ENCODE results near the gene PDIK1L.

Gene PDIK1L

GRCh38 chr1:26145041-26145959, 33.7 kb downstream of the PDIK1L start:
- no peak overlapping the region for H3K27ac ChIP-seq (ENCODE audit: low read length)

GRCh38 chr1:26145960-26146294, 34.3 kb downstream of the PDIK1L start:
- no peak overlapping the region for H3K27ac ChIP-seq (ENCODE audit: low read length)
- no peaks in the 10 kb centered on the region for H3K4me1 ChIP-seq (ENCODE audit: control insufficient read depth in 1 of 2, insufficient read depth in 2 of 2, low read length in 2 of 2)
- no peaks in the 10 kb centered on the region for H3K9me3 ChIP-seq (ENCODE audit: control insufficient read depth in 1 of 2, low read length in 2 of 2)
- no peaks in the 10 kb centered on the region for H3K36me3 ChIP-seq (ENCODE audit: control insufficient read depth in 1 of 2, insufficient read depth in 2 of 2, low read length in 2 of 2)
- H3K27me3 ChIP-seq (ENCODE audit: low read depth, low read length): no peaks in the 10 kb centered on the region
- H3K4me3 ChIP-seq (ENCODE audit: low read depth in 1 of 2, low read length in 2 of 2): no peak overlapping the region

More at GRCh38 chr1:26145041-26145959, 33.7 kb downstream of the PDIK1L start:
- Histone ChIP-seq H3K4me1 (ENCODE audit: control insufficient read depth in 1 of 2, insufficient read depth in 2 of 2, low read length in 2 of 2) (no peaks in the 10 kb centered on the region), H3K9me3 (ENCODE audit: control insufficient read depth in 1 of 2, low read length in 2 of 2) (no peaks in the 10 kb centered on the region), H3K27me3 (ENCODE audit: low read depth, low read length) (no peaks in the 10 kb centered on the region), H3K36me3 (ENCODE audit: control insufficient read depth in 1 of 2, insufficient read depth in 2 of 2, low read length in 2 of 2) (no peaks in the 10 kb centered on the region), H3K4me3 (ENCODE audit: low read depth in 1 of 2, low read length in 2 of 2) (no peak overlapping the region)

- Histone ChIP-seq H3K4me3 (ENCODE audit: low read depth in 1 of 2, low read length in 2 of 2) (no peak overlapping the region), H3K9me3 (ENCODE audit: control insufficient read depth in 1 of 2, low read length in 2 of 2) (no peaks in the 10 kb centered on the region), H3K4me1 (ENCODE audit: control insufficient read depth in 1 of 2, insufficient read depth in 2 of 2, low read length in 2 of 2) (no peaks in the 10 kb centered on the region), H3K27me3 (ENCODE audit: low read depth, low read length) (no peaks in the 10 kb centered on the region), H3K36me3 (ENCODE audit: control insufficient read depth in 1 of 2, insufficient read depth in 2 of 2, low read length in 2 of 2) (no peaks in the 10 kb centered on the region), H3K27ac (ENCODE audit: low read length) (no peak overlapping the region)
These were observed 37.3 kb downstream of the PDIK1L start for GRCh38 chr1:26148887-26149286.

GRCh38 chr1:26153966-26154532, 42.4 kb downstream of the PDIK1L start:
- peaks cover 8% of the 10 kb centered on the region for H3K27me3 ChIP-seq (ENCODE audit: low read depth, low read length)
- no peaks in the 10 kb centered on the region for H3K4me1 ChIP-seq (ENCODE audit: control insufficient read depth in 1 of 2, insufficient read depth in 2 of 2, low read length in 2 of 2)
- H3K27ac ChIP-seq (ENCODE audit: low read length): no peak overlapping the region
- H3K9me3 ChIP-seq (ENCODE audit: control insufficient read depth in 1 of 2, low read length in 2 of 2): no peaks in the 10 kb centered on the region
- no peaks in the 10 kb centered on the region for H3K36me3 ChIP-seq (ENCODE audit: control insufficient read depth in 1 of 2, insufficient read depth in 2 of 2, low read length in 2 of 2)
- H3K4me3 ChIP-seq (ENCODE audit: low read depth in 1 of 2, low read length in 2 of 2): no peak overlapping the region

GRCh38 chr1:26154750-26155149, 43.1 kb downstream of the PDIK1L start:
- Histone ChIP-seq H3K4me3 (ENCODE audit: low read depth in 1 of 2, low read length in 2 of 2) (no peak overlapping the region), H3K9me3 (ENCODE audit: control insufficient read depth in 1 of 2, low read length in 2 of 2) (no peaks in the 10 kb centered on the region), H3K27ac (ENCODE audit: low read length) (no peak overlapping the region), H3K36me3 (ENCODE audit: control insufficient read depth in 1 of 2, insufficient read depth in 2 of 2, low read length in 2 of 2) (no peaks in the 10 kb centered on the region), H3K27me3 (ENCODE audit: low read depth, low read length) (peaks cover 8% of the 10 kb centered on the region), H3K4me1 (ENCODE audit: control insufficient read depth in 1 of 2, insufficient read depth in 2 of 2, low read length in 2 of 2) (no peaks in the 10 kb centered on the region)

GRCh38 chr1:26155370-26156284, 44.0 kb downstream of the PDIK1L start:
- H3K27ac ChIP-seq (ENCODE audit: low read length): no peak overlapping the region
- peaks cover 8% of the 10 kb centered on the region for H3K27me3 ChIP-seq (ENCODE audit: low read depth, low read length)
- H3K4me3 ChIP-seq (ENCODE audit: low read depth in 1 of 2, low read length in 2 of 2): no peak overlapping the region
- H3K9me3 ChIP-seq (ENCODE audit: control insufficient read depth in 1 of 2, low read length in 2 of 2): no peaks in the 10 kb centered on the region
- no peaks in the 10 kb centered on the region for H3K4me1 ChIP-seq (ENCODE audit: control insufficient read depth in 1 of 2, insufficient read depth in 2 of 2, low read length in 2 of 2)
- no peaks in the 10 kb centered on the region for H3K36me3 ChIP-seq (ENCODE audit: control insufficient read depth in 1 of 2, insufficient read depth in 2 of 2, low read length in 2 of 2)

GRCh38 chr1:26156285-26157038, 44.8 kb downstream of the PDIK1L start:
- no peaks in the 10 kb centered on the region for H3K36me3 ChIP-seq (ENCODE audit: control insufficient read depth in 1 of 2, insufficient read depth in 2 of 2, low read length in 2 of 2)
- no peak overlapping the region for H3K4me3 ChIP-seq (ENCODE audit: low read depth in 1 of 2, low read length in 2 of 2)
- peaks cover 0 to 7% of the 10 kb centered on the region in 2 donors for H3K4me1 ChIP-seq (ENCODE audit: control insufficient read depth in 1 of 2, insufficient read depth in 2 of 2, low read length in 2 of 2)
- H3K27me3 ChIP-seq (ENCODE audit: low read depth, low read length): peaks cover 8% of the 10 kb centered on the region
- no peaks in the 10 kb centered on the region for H3K9me3 ChIP-seq (ENCODE audit: control insufficient read depth in 1 of 2, low read length in 2 of 2)
- no peak overlapping the region for H3K27ac ChIP-seq (ENCODE audit: low read length)

- H3K27me3 ChIP-seq (ENCODE audit: low read depth, low read length): peaks cover 8% of the 10 kb centered on the region
- H3K27ac ChIP-seq (ENCODE audit: low read length): no peak overlapping the region
- no peaks in the 10 kb centered on the region for H3K36me3 ChIP-seq (ENCODE audit: control insufficient read depth in 1 of 2, insufficient read depth in 2 of 2, low read length in 2 of 2)
- H3K9me3 ChIP-seq (ENCODE audit: control insufficient read depth in 1 of 2, low read length in 2 of 2): no peaks in the 10 kb centered on the region
- H3K4me1 ChIP-seq (ENCODE audit: control insufficient read depth in 1 of 2, insufficient read depth in 2 of 2, low read length in 2 of 2): peaks cover 0 to 13% of the 10 kb centered on the region in 2 donors
- no peak overlapping the region for H3K4me3 ChIP-seq (ENCODE audit: low read depth in 1 of 2, low read length in 2 of 2)
These were observed 46.8 kb downstream of the PDIK1L start for GRCh38 chr1:26158271-26158907.

- Histone ChIP-seq H3K27me3 (ENCODE audit: low read depth, low read length) (peaks cover 8% of the 10 kb centered on the region), H3K36me3 (ENCODE audit: control insufficient read depth in 1 of 2, insufficient read depth in 2 of 2, low read length in 2 of 2) (no peaks in the 10 kb centered on the region), H3K4me3 (ENCODE audit: low read depth in 1 of 2, low read length in 2 of 2) (peak within 1 kb of the TSS in 1 of 2 donors; percentile 35), H3K27ac (ENCODE audit: low read length) (no peak within 1 kb of the TSS), H3K4me1 (ENCODE audit: control insufficient read depth in 1 of 2, insufficient read depth in 2 of 2, low read length in 2 of 2) (peaks cover 0 to 18% of the 10 kb centered on the region in 2 donors), H3K9me3 (ENCODE audit: control insufficient read depth in 1 of 2, low read length in 2 of 2) (no peaks in the 10 kb centered on the region)
These were observed 47.5 kb downstream of the PDIK1L start, which contains the start of gene FAM110D for GRCh38 chr1:26158908-26159742. Gene FAM110D, plus strand, starts transcription at chr1:26159079. Its CDS starts 2,213 bp downstream, at chr1:26161292.

- Histone ChIP-seq H3K9me3 (ENCODE audit: control insufficient read depth in 1 of 2, low read length in 2 of 2) (no peaks in the 10 kb centered on the region), H3K4me1 (ENCODE audit: control insufficient read depth in 1 of 2, insufficient read depth in 2 of 2, low read length in 2 of 2) (peaks cover 0 to 18% of the 10 kb centered on the region in 2 donors), H3K36me3 (ENCODE audit: control insufficient read depth in 1 of 2, insufficient read depth in 2 of 2, low read length in 2 of 2) (no peaks in the 10 kb centered on the region), H3K4me3 (ENCODE audit: low read depth in 1 of 2, low read length in 2 of 2) (peak overlapping the region in 1 of 2 donors; percentile 35), H3K27me3 (ENCODE audit: low read depth, low read length) (peaks cover 8% of the 10 kb centered on the region), H3K27ac (ENCODE audit: low read length) (no peak overlapping the region)
These were observed 48.1 kb downstream of the PDIK1L start for GRCh38 chr1:26159743-26160039.

Data from muscle layer of duodenum (tissue), 2 donors.